SK-N-SH (cell line): ENCODE results near the gene CD74. TPM values are rescaled to one million over a fixed set of nuclear protein-coding genes. Genes with fewer than 3 reads are reported as not detected.

Experiments used
- CTCF ChIA-PET: fragments of 300-600, 350-600 bp; formaldehyde crosslinking; extraction: SDS; loops from one replicate; lab custom pipeline; 2021; lab: Yijun Ruan, JAX
- POLR2A ChIA-PET: fragments of 350-600 bp; sonication (Branson Sonifier 250); formaldehyde crosslinking; extraction: SDS; loops from one replicate; lab custom pipeline; 2020; ENCODE audit warnings: antibody characterized with exemption, inconsistent platforms; lab: Yijun Ruan, JAX
- DNase-seq: peaks from one replicate; pipeline ENCODE4 v3.0.0; 2012
- H2AFZ ChIP-seq: fragments of 200-600 bp; sonication (generic); 2 replicates; pipeline ENCODE4 v1.8.1; 2016; ENCODE audit warnings: antibody characterized with exemption, mild to moderate bottlenecking, low read depth
- H3F3A ChIP-seq: fragments of 200-600 bp; sonication (generic); replicated peaks from 2 replicates; pipeline ENCODE3; 2016; ENCODE audit warnings: antibody characterized with exemption, mild to moderate bottlenecking; ENCODE audit not compliant: insufficient read depth
- H3K27ac ChIP-seq, 2 experiments: fragments of 200-500 bp in 1 of 2; fragments of 200-600 bp in 1 of 2; sonication (Bioruptor generic) in 1 of 2; sonication (generic), shearing (Covaris generic) in 1 of 2; 2 replicates each; pipeline versions ENCODE4 v1.5.1 to v1.6.1; 2014 to 2016; ENCODE audit warnings: low read depth in 2 of 2, inconsistent platforms in 1 of 2, low read length in 1 of 2, mild to moderate bottlenecking in 1 of 2, mixed read lengths in 1 of 2
- H3K27me3 ChIP-seq: fragments of 200-600 bp; sonication (generic), shearing (Covaris generic); 2 replicates; pipeline ENCODE4 v1.6.1; 2016; ENCODE audit warnings: mixed run types; ENCODE audit not compliant: insufficient read depth
- H3K36me3 ChIP-seq, 2 experiments: fragments of 200-500 bp in 1 of 2; fragments of 200-600 bp in 1 of 2; sonication (Bioruptor generic) in 1 of 2; sonication (generic) in 1 of 2; replicated peaks in 1 of 2; 2 replicates each; pipeline versions ENCODE3 to v1.5.1; 2014 to 2016; ENCODE audit warnings: low read length in 1 of 2, mild to moderate bottlenecking in 1 of 2; ENCODE audit not compliant: insufficient read depth in 2 of 2, control insufficient read depth in 1 of 2
- H3K4me1 ChIP-seq, 2 experiments: fragments of 200-500 bp in 1 of 2; fragments of 200-600 bp in 1 of 2; sonication (Bioruptor generic) in 1 of 2; sonication (generic), shearing (Covaris generic) in 1 of 2; 2 replicates each; pipeline versions ENCODE4 v1.5.1 to v1.6.1; 2014 to 2016; ENCODE audit warnings: low read depth in 1 of 2, low read length in 1 of 2, mixed run types in 1 of 2; ENCODE audit not compliant: insufficient read depth in 2 of 2, control insufficient read depth in 1 of 2
- H3K4me2 ChIP-seq: fragments of 200-600 bp; sonication (generic), shearing (Covaris generic); 2 replicates; pipeline ENCODE4 v1.6.1; 2017; ENCODE audit warnings: mixed run types
- H3K4me3 ChIP-seq, 2 experiments: fragments of 200-500 bp in 1 of 2; fragments of 200-600 bp in 1 of 2; sonication (Bioruptor generic) in 1 of 2; sonication (generic), shearing (Covaris generic) in 1 of 2; 2 replicates each; pipeline versions ENCODE4 v1.5.1 to v1.8.1; 2014 to 2016; ENCODE audit warnings: low read depth in 2 of 2, inconsistent platforms in 1 of 2, low read length in 1 of 2, mild to moderate bottlenecking in 1 of 2, mixed read lengths in 1 of 2, moderate library complexity in 1 of 2
- H3K79me2 ChIP-seq: fragments of 200-600 bp; sonication (generic); 2 replicates; pipeline ENCODE4 v1.8.1; 2017; ENCODE audit warnings: mild to moderate bottlenecking; ENCODE audit not compliant: insufficient read depth
- H3K9ac ChIP-seq: fragments of 200-600 bp; sonication (generic); 2 replicates; pipeline ENCODE4 v1.6.1; 2017; ENCODE audit warnings: mixed run types
- H3K9me2 ChIP-seq: fragments of 200-600 bp; sonication (generic); 2 replicates; pipeline ENCODE4 v1.6.1; 2017; ENCODE audit warnings: mixed run types
- H3K9me3 ChIP-seq: fragments of 200-600 bp; sonication (generic); 2 replicates; pipeline ENCODE4 v1.6.1; 2017; ENCODE audit warnings: mixed run types, mild to moderate bottlenecking, moderate library complexity
- H4K20me1 ChIP-seq: fragments of 200-600 bp; sonication (generic); 2 replicates; pipeline ENCODE4 v1.6.1; 2017; ENCODE audit warnings: mild to moderate bottlenecking, mixed run types; ENCODE audit not compliant: insufficient read depth
- CHD2 ChIP-seq: fragments of 150-350 bp; IDR thresholded peaks from 2 replicates; pipeline ENCODE4 v1.6.1; 2018; ENCODE audit warnings: low read length; ENCODE audit not compliant: partially characterized antibody
- ELF1 ChIP-seq: IDR thresholded peaks from 2 replicates; pipeline ENCODE4 v1.4.0; 2012
- EZH2phosphoT487 ChIP-seq: fragments of 200-600 bp; sonication (generic); IDR thresholded peaks from 2 replicates; pipeline ENCODE4 v1.6.1; 2017; ENCODE audit warnings: low read depth, mixed run types, mild to moderate bottlenecking, antibody characterized with exemption, moderate library complexity, borderline replicate concordance
- FOXJ3 ChIP-seq: sonication (generic); formaldehyde crosslinking; IDR thresholded peaks from 2 replicates; pipeline ENCODE4 v1.5.1; 2020; ENCODE audit warnings: mild to moderate bottlenecking, missing genetic modification reagents
- FOXM1 ChIP-seq: IDR thresholded peaks from 2 replicates; pipeline ENCODE4 v1.4.0; 2012; ENCODE audit warnings: low read depth, mild to moderate bottlenecking
- GABPA ChIP-seq: IDR thresholded peaks from 2 replicates; pipeline ENCODE4 v1.4.0; 2012; ENCODE audit warnings: low read depth, mild to moderate bottlenecking
- MEF2A ChIP-seq: IDR thresholded peaks from 2 replicates; pipeline ENCODE4 v1.4.0; 2012; ENCODE audit warnings: low read depth, borderline replicate concordance
- NFIC ChIP-seq: IDR thresholded peaks from 2 replicates; pipeline ENCODE4 v1.4.0; 2012; ENCODE audit warnings: borderline replicate concordance
- NRF1 ChIP-seq: IDR thresholded peaks from 2 replicates; pipeline ENCODE4 v1.6.1; 2012; ENCODE audit warnings: low read depth, mild to moderate bottlenecking, low read length
- RCOR1 ChIP-seq: fragments of 150-350 bp; IDR thresholded peaks from 2 replicates; pipeline ENCODE4 v1.6.1; 2017; ENCODE audit warnings: antibody characterized with exemption, low read length
- RFX5 ChIP-seq: IDR thresholded peaks from 2 replicates; pipeline ENCODE4 v1.6.1; 2012; ENCODE audit warnings: mild to moderate bottlenecking, improper control_type of control experiment, low read length
- RXRA ChIP-seq: IDR thresholded peaks from 2 replicates; pipeline ENCODE4 v1.4.0; 2012; ENCODE audit warnings: low read depth, mild to moderate bottlenecking, borderline replicate concordance
- SIN3A ChIP-seq: IDR thresholded peaks from 2 replicates; pipeline ENCODE4 v1.6.1; 2012; ENCODE audit warnings: low read depth, mild to moderate bottlenecking, low read length, moderate library complexity, borderline replicate concordance
- SMC3 ChIP-seq: IDR thresholded peaks from 2 replicates; pipeline ENCODE4 v1.6.1; 2012; ENCODE audit warnings: low read depth, low read length, improper control_type of control experiment
- TAF1 ChIP-seq: IDR thresholded peaks from 2 replicates; pipeline ENCODE4 v1.6.1; 2012; ENCODE audit warnings: low read depth, mild to moderate bottlenecking, low read length, moderate library complexity, borderline replicate concordance
- TEAD4 ChIP-seq: IDR thresholded peaks from 2 replicates; pipeline ENCODE4 v1.4.0; 2012; ENCODE audit warnings: mild to moderate bottlenecking, borderline replicate concordance; ENCODE audit not compliant: insufficient read depth
- YY1 ChIP-seq: IDR thresholded peaks from 2 replicates; pipeline ENCODE4 v1.4.0; 2012; ENCODE audit warnings: low read depth, mild to moderate bottlenecking
- WGBS: methylation state at CpG from one replicate; pipeline ENCODE4 v1.1.6; 2017; ENCODE audit warnings: low lambda C conversion rate; 5-methylcytosine and 5-hydroxymethylcytosine counted together
- polyA plus RNA-seq, 3 experiments: library from polyadenylated mRNA; depleted of rRNA; stranded (reverse); fragments of >200 nt; gene quantifications; 2 replicates each; pipeline ENCODE4 v1.2.3, GENCODE V29; 2012
- TF ChIP-seq, protein P1 (sequence below): IDR thresholded peaks from 2 replicates; pipeline ENCODE4 v1.4.0; 2012; ENCODE audit warnings: low read depth, borderline replicate concordance
- TF ChIP-seq, protein P2 (sequence below): fragments of 150-350 bp; IDR thresholded peaks from 2 replicates; pipeline ENCODE4 v1.6.1; 2017; ENCODE audit warnings: antibody characterized with exemption, low read length, low read depth, borderline replicate concordance

Gene CD74
- polyA plus RNA-seq, 1 of the 3 experiments (the other 2 are of a cell fraction) = 0.26 TPM

- Histone ChIP-seq H2AFZ (no peak overlapping the region), H3K27ac (no peak overlapping the region), H3K9ac (no peak overlapping the region), H3F3A (no peaks in the 10 kb centered on the region), H3K79me2 (peaks cover 33% of the 10 kb centered on the region), H4K20me1 (peaks cover 5% of the 10 kb centered on the region; the same call in 1 of the 2 replicates), H3K4me3 (no peak overlapping the region), H3K4me2 (no peak overlapping the region), H3K4me1 (peaks cover 3 to 22% of the 10 kb centered on the region in 2 experiments; a peak in 2 of 4 replicates), H3K36me3 (peaks cover 0 to 9% of the 10 kb centered on the region in 2 experiments), H3K27me3 (no peaks in the 10 kb centered on the region), H3K9me3 (no peaks in the 10 kb centered on the region), H3K9me2 (no peaks in the 10 kb centered on the region)
- ChIA-PET CTCF (interaction anchor here (0.8 to 1.6 kb wide), 3 partner anchors 69 to 84 kb away, joined by 3 read pairs; no protein-coding TSS in a partner anchor), POLR2A (no interaction called here)
- TF ChIP-seq RXRA (no peak), MEF2A (no peak), RFX5 (no peak), SMC3 (no peak), NRF1 (no peak), RCOR1 (no peak), YY1 (no peak), TEAD4 (no peak)
- WGBS = 98% methylated on average over 2 of the region's 2 CpGs
- no peak for DNase-seq
These were observed 56.9 kb downstream of the CD74 start for GRCh38 chr5:150355791-150356190.

GRCh38 chr5:150353032-150353675 is 59.6 kb downstream of the CD74 start:
- Histone ChIP-seq H3K79me2 (peaks cover 7% of the 10 kb centered on the region), H3K9ac (no peak overlapping the region), H3K27me3 (no peaks in the 10 kb centered on the region), H3F3A (peaks cover 4% of the 10 kb centered on the region), H3K36me3 (no peaks in the 10 kb centered on the region), H3K4me3 (no peak overlapping the region), H3K27ac (no peak overlapping the region), H3K9me2 (no peaks in the 10 kb centered on the region), H3K9me3 (no peaks in the 10 kb centered on the region), H3K4me1 (peaks cover 3 to 16% of the 10 kb centered on the region in 2 experiments; a peak in 2 of 4 replicates), H2AFZ (no peak overlapping the region), H4K20me1 (no peaks in the 10 kb centered on the region), H3K4me2 (no peak overlapping the region)
- CTCF ChIA-PET = interaction anchor here (0.9 to 7.1 kb wide), 3 partner anchors 11 to 81 kb away, joined by 3 to 109 read pairs (median 4); no protein-coding TSS in a partner anchor
- POLR2A ChIA-PET = no interaction called here
- TF ChIP-seq TAF1 (no peak), RCOR1 (no peak), FOXJ3 (CRISPR knock-in tag) (no peak), NFIC (no peak), GABPA (no peak), EZH2phosphoT487 (no peak), SIN3A (no peak), FOXM1 (no peak), ELF1 (no peak), CHD2 (no peak)
- TF ChIP-seq, protein P1, sequence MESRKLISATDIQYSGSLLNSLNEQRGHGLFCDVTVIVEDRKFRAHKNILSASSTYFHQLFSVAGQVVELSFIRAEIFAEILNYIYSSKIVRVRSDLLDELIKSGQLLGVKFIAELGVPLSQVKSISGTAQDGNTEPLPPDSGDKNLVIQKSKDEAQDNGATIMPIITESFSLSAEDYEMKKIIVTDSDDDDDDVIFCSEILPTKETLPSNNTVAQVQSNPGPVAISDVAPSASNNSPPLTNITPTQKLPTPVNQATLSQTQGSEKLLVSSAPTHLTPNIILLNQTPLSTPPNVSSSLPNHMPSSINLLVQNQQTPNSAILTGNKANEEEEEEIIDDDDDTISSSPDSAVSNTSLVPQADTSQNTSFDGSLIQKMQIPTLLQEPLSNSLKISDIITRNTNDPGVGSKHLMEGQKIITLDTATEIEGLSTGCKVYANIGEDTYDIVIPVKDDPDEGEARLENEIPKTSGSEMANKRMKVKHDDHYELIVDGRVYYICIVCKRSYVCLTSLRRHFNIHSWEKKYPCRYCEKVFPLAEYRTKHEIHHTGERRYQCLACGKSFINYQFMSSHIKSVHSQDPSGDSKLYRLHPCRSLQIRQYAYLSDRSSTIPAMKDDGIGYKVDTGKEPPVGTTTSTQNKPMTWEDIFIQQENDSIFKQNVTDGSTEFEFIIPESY = no peak
- TF ChIP-seq, protein P2, sequence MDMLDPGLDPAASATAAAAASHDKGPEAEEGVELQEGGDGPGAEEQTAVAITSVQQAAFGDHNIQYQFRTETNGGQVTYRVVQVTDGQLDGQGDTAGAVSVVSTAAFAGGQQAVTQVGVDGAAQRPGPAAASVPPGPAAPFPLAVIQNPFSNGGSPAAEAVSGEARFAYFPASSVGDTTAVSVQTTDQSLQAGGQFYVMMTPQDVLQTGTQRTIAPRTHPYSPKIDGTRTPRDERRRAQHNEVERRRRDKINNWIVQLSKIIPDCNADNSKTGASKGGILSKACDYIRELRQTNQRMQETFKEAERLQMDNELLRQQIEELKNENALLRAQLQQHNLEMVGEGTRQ = no peak
- 79% methylated on average over 3 of the region's 3 CpGs for WGBS
- DNase-seq = no peak
